Left lung (tissue), 10 donors: ENCODE data around the gene SRRM5. TPM values are rescaled to one million over a fixed set of nuclear protein-coding genes. Genes with fewer than 3 reads are reported as not detected.

ENCODE experiments used
- ATAC-seq: fragments of 200-7000 bp; cut with Tn5 transposase; one replicate; pipeline ENCODE4 v1.9.1; 2020; ENCODE audit warnings: moderate library complexity
- DNase-seq, 4 donors: peaks; one replicate each; pipeline ENCODE4 v3.0.0-alpha.2; 2013 to 2020
- H3K27ac ChIP-seq, 2 donors: fragments of 200-600 bp; sonication (generic) in 1 of 2; one replicate each; pipeline versions ENCODE4 v1.5.0 to v1.8.0; 2020 to 2021
- H3K27me3 ChIP-seq, 2 donors: fragments of 200-600 bp; sonication (generic) in 1 of 2; one replicate each; pipeline versions ENCODE4 v1.5.0 to v1.8.0; 2020 to 2021
- H3K36me3 ChIP-seq, 2 donors: fragments of 200-600 bp; sonication (generic) in 1 of 2; one replicate each; pipeline versions ENCODE4 v1.5.0 to v1.8.0; 2020 to 2021
- H3K4me1 ChIP-seq, 2 donors: fragments of 200-600 bp; one replicate each; pipeline ENCODE4 v1.8.0; 2021
- H3K4me3 ChIP-seq, 2 donors: fragments of 200-600 bp; sonication (generic) in 1 of 2; one replicate each; pipeline versions ENCODE4 v1.5.0 to v1.8.0; 2020 to 2021; ENCODE audit warnings: mild to moderate bottlenecking in 1 of 2
- H3K9me3 ChIP-seq, 2 donors: fragments of 200-600 bp; sonication (generic) in 1 of 2; one replicate each; pipeline versions ENCODE4 v1.5.0 to v1.8.0; 2020 to 2021
- CTCF ChIP-seq, 2 donors: fragments of 200-600 bp; sonication (generic) in 1 of 2; IDR thresholded peaks; one replicate each; pipeline versions ENCODE4 v1.5.0 to v1.8.0; 2021; ENCODE audit warnings: antibody characterized with exemption in 2 of 2
- intact Hi-C, 2 donors: fragments of 100-400 bp; cut with DNase I; formaldehyde crosslinking; loops; one replicate each; pipeline versions ENCODE4 v1.11.2 to v1.14.2; 2022
- polyA plus RNA-seq, 6 donors: library from polyadenylated mRNA; unstranded; fragments of 120-200 nt; gene quantifications; one replicate each; pipeline ENCODE4 v1.2.1, GENCODE V29; 2013; ENCODE audit not compliant: insufficient read length in 6 of 6
- total RNA-seq, 2 donors: library from RNA; stranded (reverse); fragmentation: NEBNext Ultra II Directional; extraction: Animal tissue kit (Norgen Biotek cat#: 25700); gene quantifications; one replicate each; pipeline ENCODE4 v1.2.1, GENCODE V29; 2021
- donor health status: DM: no; HTN: yes; CAD: no.
- donor health status: DM: no; HTN: no; CAD: no.

SRRM5 gene
- total and polyA plus RNA-seq, 8 donors: 0.10 to 2.5 (median 1.7) TPM

- DNase-seq: no peak
- Histone ChIP-seq H3K9me3 (no peaks in the 10 kb centered on the region), H3K36me3 (peaks cover 0 to 100% of the 10 kb centered on the region in 2 donors), H3K4me3 (no peak overlapping the region), H3K27me3 (no peaks in the 10 kb centered on the region), H3K27ac (no peak overlapping the region), H3K4me1 (no peaks in the 10 kb centered on the region)
- intact Hi-C loops: no loop called here
- TF ChIP-seq CTCF (IDR thresholded peaks at IDR 0.05): no peak
- no peak for ATAC-seq
Observed at GRCh38 chr19:43652546-43652874, 40.6 kb downstream of the SRRM5 start.

GRCh38 chr19:43656436-43656835 lies 44.5 kb downstream of the SRRM5 start:
- no peaks in the 10 kb centered on the region for H3K27me3 ChIP-seq
- no peaks in the 10 kb centered on the region for H3K4me1 ChIP-seq
- ATAC-seq (no peak), DNase-seq (no peak)
- H3K4me3 ChIP-seq: no peak overlapping the region
- TF ChIP-seq CTCF (IDR thresholded peaks at IDR 0.05): no peak
- H3K27ac ChIP-seq: no peak overlapping the region
- intact Hi-C loops: no loop called here
- H3K9me3 ChIP-seq: peaks cover 0 to 7% of the 10 kb centered on the region in 2 donors
- H3K36me3 ChIP-seq: peaks cover 0 to 98% of the 10 kb centered on the region in 2 donors

GRCh38 chr19:43658001-43658400 lies 46.1 kb downstream of the SRRM5 start:
- intact Hi-C loops: no loop called here
- H3K36me3 ChIP-seq: peaks cover 0 to 98% of the 10 kb centered on the region in 2 donors

GRCh38 chr19:43658494-43658893 lies 46.6 kb downstream of the SRRM5 start:
- Histone ChIP-seq H3K4me3 (no peak overlapping the region), H3K9me3 (peaks cover 0 to 7% of the 10 kb centered on the region in 2 donors), H3K4me1 (peaks cover 0 to 2% of the 10 kb centered on the region in 2 donors), H3K27me3 (no peaks in the 10 kb centered on the region), H3K27ac (no peak overlapping the region), H3K36me3 (peaks cover 0 to 97% of the 10 kb centered on the region in 2 donors)
- ATAC-seq (no peak), DNase-seq (no peak)
- no peak for TF ChIP-seq CTCF (IDR thresholded peaks at IDR 0.05)
- intact Hi-C loops: no loop called here

More at GRCh38 chr19:43658001-43658400, 46.1 kb downstream of the SRRM5 start:
- Histone ChIP-seq H3K4me3 (no peak overlapping the region), H3K27me3 (no peaks in the 10 kb centered on the region), H3K9me3 (peaks cover 0 to 7% of the 10 kb centered on the region in 2 donors), H3K27ac (no peak overlapping the region), H3K4me1 (no peaks in the 10 kb centered on the region)
- no peak for DNase-seq
- ATAC-seq: no peak
- no peak for TF ChIP-seq CTCF (IDR thresholded peaks at IDR 0.05)

- H3K9me3 ChIP-seq: peaks cover 0 to 7% of the 10 kb centered on the region in 2 donors
- intact Hi-C loops: no loop called here
- H3K4me3 ChIP-seq: no peak overlapping the region
- no peak for TF ChIP-seq CTCF (IDR thresholded peaks at IDR 0.05)
- H3K4me1 ChIP-seq: peaks cover 0 to 22% of the 10 kb centered on the region in 2 donors
- H3K27ac ChIP-seq: no peak overlapping the region
- DNase-seq (no peak), ATAC-seq (no peak)
- H3K27me3 ChIP-seq: no peaks in the 10 kb centered on the region
- peaks cover 0 to 97% of the 10 kb centered on the region in 2 donors for H3K36me3 ChIP-seq
Observed at GRCh38 chr19:43660301-43660970, 48.5 kb downstream of the SRRM5 start.
